OCI-M1 (cell line): ENCODE measurements around the gene FAM151A.

ENCODE experiments used
- DNase-seq: peaks from one replicate; lab custom pipeline; 2025; lab: John Stamatoyannopoulos, UW

FAM151A gene

GRCh38 chr1:54604051-54604450 is 19.3 kb downstream of the FAM151A start:
- no peak for DNase-seq

- DNase-seq, result no peak
These were observed 20.1 kb downstream of the FAM151A start for GRCh38 chr1:54603241-54603640.

GRCh38 chr1:54602554-54602953 is 20.8 kb downstream of the FAM151A start:
- no peak for DNase-seq

- no peak for DNase-seq
These were observed 21.6 kb downstream of the FAM151A start for GRCh38 chr1:54601730-54602129.

GRCh38 chr1:54600947-54601721 is 22.2 kb downstream of the FAM151A start:
- DNase-seq, result no peak

GRCh38 chr1:54599211-54599823 is 24.0 kb downstream of the FAM151A start:
- DNase-seq, result no peak

- DNase-seq, result no peak
These were observed 25.8 kb downstream of the FAM151A start for GRCh38 chr1:54597455-54598030.

- DNase-seq, result no peak
These were observed 26.6 kb downstream of the FAM151A start for GRCh38 chr1:54596756-54597155.

GRCh38 chr1:54595956-54596498 is 27.3 kb downstream of the FAM151A start:
- no peak for DNase-seq

GRCh38 chr1:54594463-54594862 is 28.9 kb downstream of the FAM151A start:
- DNase-seq, result no peak

- no peak for DNase-seq
These were observed 29.7 kb downstream of the FAM151A start for GRCh38 chr1:54593571-54594160.

- no peak for DNase-seq
These were observed 32.1 kb downstream of the FAM151A start for GRCh38 chr1:54591127-54591756.

- DNase-seq, result no peak
These were observed 34.9 kb downstream of the FAM151A start for GRCh38 chr1:54588377-54588776.

- DNase-seq, result no peak
These were observed 37.9 kb downstream of the FAM151A start for GRCh38 chr1:54585181-54586066.

- DNase-seq, result no peak
These were observed 38.8 kb downstream of the FAM151A start for GRCh38 chr1:54584575-54584974.

- no peak for DNase-seq
These were observed 39.5 kb downstream of the FAM151A start for GRCh38 chr1:54583871-54584270.

GRCh38 chr1:54583307-54583686 is 40.0 kb downstream of the FAM151A start:
- no peak for DNase-seq

- DNase-seq, result no peak
These were observed 40.6 kb downstream of the FAM151A start for GRCh38 chr1:54582566-54583306.

GRCh38 chr1:54581621-54582035 is 41.7 kb downstream of the FAM151A start:
- DNase-seq, result no peak

GRCh38 chr1:54580856-54581550 is 42.3 kb downstream of the FAM151A start:
- DNase-seq, result no peak
